GM18498 (cell line): ENCODE measurements around the gene TMEM207.

Source experiments
- ATAC-seq: cut with Tn5 transposase; IDR thresholded peaks from one replicate; pipeline ENCODE4 v1.9.1; 2021; ENCODE audit warnings: mild to moderate bottlenecking, moderate library complexity; ENCODE audit not compliant: unreplicated experiment

TMEM207 gene

GRCh38 chr3:190385731-190386688 is 63.7 kb downstream of the TMEM207 start:
- no peak for ATAC-seq

- peak; percentile 93 for ATAC-seq
Observed at GRCh38 chr3:190384309-190384756, 65.4 kb downstream of the TMEM207 start.

- ATAC-seq, result no peak
Observed at GRCh38 chr3:190382082-190382481, 67.6 kb downstream of the TMEM207 start.

GRCh38 chr3:190381441-190381840 is 68.3 kb downstream of the TMEM207 start:
- no peak for ATAC-seq

- no peak for ATAC-seq
Observed at GRCh38 chr3:190380184-190380583, 69.5 kb downstream of the TMEM207 start.
